ENCODE results near the gene TBX2. TPM values are rescaled to one million over a fixed set of nuclear protein-coding genes. Genes with fewer than 3 reads are reported as not detected.

The TBX2 gene
- total and polyA plus RNA-seq, 9 of the 15 experiments (the other 6 are each of a cell fraction or from before 2014, with no cell fraction given) = 0.18 TPM; not detected in 8

GRCh38 chr17:61418449-61418848, 18.8 kb downstream of the TBX2 start:
- no TSS peak for BruUV-seq (replicated peaks)
- ChIA-PET CTCF (ENCODE audit: low intra/inter-chr PET ratio) (no interaction called here), POLR2A (no interaction called here)
- peaks cover 7 to 20% of the 10 kb centered on the region in 2 experiments; a peak in 4 of 5 replicates for H3K27me3 ChIP-seq (ENCODE audit: control insufficient read depth in 2 of 2, insufficient read depth in 2 of 2, low read length in 2 of 2)
- H3K4me1 ChIP-seq (replicated peaks in 1 of 2; ENCODE audit: control insufficient read depth in 2 of 2, insufficient read depth in 2 of 2, low read length in 2 of 2) = peaks cover 0 to 14% of the 10 kb centered on the region in 2 experiments; a peak in 4 of 5 replicates
- intact Hi-C loops (cut with micrococcal nuclease) = loop anchor here (5.0 to 10.0 kb wide), 2 partner anchors 416 to 689 kb away; no protein-coding TSS in a partner anchor
- no peak overlapping the region for H3K4me2 ChIP-seq (ENCODE audit: insufficient read depth, low read length)
- ATAC-seq (no peak), DNase-seq (ENCODE audit: extremely low read depth in 1 of 4, low spot score in 3 of 4) (no peak), FAIRE-seq (no peak)
- 0% methylated on average over 2 of the region's 2 CpGs for WGBS (ENCODE audit: insufficient coverage, low coverage, missing lambda C conversion rate)
- no peaks in the 10 kb centered on the region for H3K9me3 ChIP-seq (replicated peaks; ENCODE audit: control insufficient read depth, insufficient read depth, low read depth, low read length)
- H3K4me3 ChIP-seq = no peak overlapping the region
- H3K27ac ChIP-seq (ENCODE audit: extremely low read depth, low read depth, low read length) = no peak overlapping the region
- H4K20me1 ChIP-seq (replicated peaks; ENCODE audit: control insufficient read depth, insufficient read depth, low read length) = no peaks in the 10 kb centered on the region
- no peak overlapping the region for H2AFZ ChIP-seq (ENCODE audit: low read depth, low read length)
- in situ Hi-C loops (cut with MboI) = no loop called here
- no peak for TF ChIP-seq ZMIZ1 (IDR thresholded peaks at IDR 0.05; ENCODE audit: low read depth in 2 of 2, low read length in 2 of 2)
- TF ChIP-seq EWSR1 (IDR thresholded peaks at IDR 0.05; ENCODE audit: borderline replicate concordance, low read depth, partially characterized antibody) = peak; percentile 24
- no peak for TF ChIP-seq CEBPG (CRISPR knock-in tag; IDR thresholded peaks at IDR 0.05)
- TF ChIP-seq CEBPG (tag; conservative IDR thresholded peaks at IDR 0.05 in 1 of 2, IDR thresholded peaks at IDR 0.05 in 1 of 2) = peak; percentile 22 to 47; a peak in 1 of 4 replicates
- H3K9me1 ChIP-seq (ENCODE audit: control insufficient read depth, insufficient read depth, low read length) = no peaks in the 10 kb centered on the region
- no peaks in the 10 kb centered on the region for H3K36me3 ChIP-seq (ENCODE audit: control insufficient read depth, insufficient read depth, low read length)
- no peak overlapping the region for H3K9ac ChIP-seq (ENCODE audit: insufficient read depth in 1 of 2, low read depth in 2 of 2, low read length in 2 of 2)
- no peaks in the 10 kb centered on the region for H3K79me2 ChIP-seq (ENCODE audit: control insufficient read depth, insufficient read depth, low read length)
